Measurements from ENCODE around the gene PXDN. TPM values are rescaled to one million over a fixed set of nuclear protein-coding genes. Genes with fewer than 3 reads are reported as not detected.

The PXDN gene
- total RNA-seq, 6 experiments from 2014 or later: 283 to 403 (median 323) TPM

- no peak for TF ChIP-seq CTCF (IDR thresholded peaks at IDR 0.05)
- no peaks in the 10 kb centered on the region for H3K36me3 Mint-ChIP-seq (ENCODE audit: low read depth)
- H3K9me3 Mint-ChIP-seq: no peaks in the 10 kb centered on the region
- H3K4me3 Mint-ChIP-seq: peak overlapping the region; percentile 14; the same call in 1 of the 2 replicates
- H3K4me1 Mint-ChIP-seq (ENCODE audit: low read depth): peaks cover 28% of the 10 kb centered on the region
- DNase-seq: no peak
- H3K27ac Mint-ChIP-seq: peak overlapping the region; percentile 57; the same call in 1 of the 2 replicates
- H3K27me3 Mint-ChIP-seq (ENCODE audit: insufficient read depth): peaks cover 3% of the 10 kb centered on the region
Measured at GRCh38 chr2:1772471-1773267, 28.4 kb upstream of the PXDN start.

GRCh38 chr2:1771626-1772280, 27.4 kb upstream of the PXDN start:
- H3K4me1 Mint-ChIP-seq (ENCODE audit: low read depth): peaks cover 27% of the 10 kb centered on the region
- no peak for DNase-seq
- peak overlapping the region; percentile 18; the same call in 1 of the 2 replicates for H3K27ac Mint-ChIP-seq
- no peak for TF ChIP-seq CTCF (IDR thresholded peaks at IDR 0.05)
- no peak overlapping the region for H3K4me3 Mint-ChIP-seq
- no peaks in the 10 kb centered on the region for H3K36me3 Mint-ChIP-seq (ENCODE audit: low read depth)
- no peaks in the 10 kb centered on the region for H3K9me3 Mint-ChIP-seq
- peaks cover 1% of the 10 kb centered on the region; the same call in 1 of the 2 replicates for H3K27me3 Mint-ChIP-seq (ENCODE audit: insufficient read depth)

- Mint-ChIP-seq H3K27ac (no peak overlapping the region), H3K9me3 (no peaks in the 10 kb centered on the region), H3K27me3 (ENCODE audit: insufficient read depth) (peaks cover 5% of the 10 kb centered on the region; the same call in 1 of the 2 replicates), H3K36me3 (ENCODE audit: low read depth) (no peaks in the 10 kb centered on the region), H3K4me1 (ENCODE audit: low read depth) (peaks cover 27% of the 10 kb centered on the region), H3K4me3 (no peak overlapping the region)
- TF ChIP-seq CTCF (IDR thresholded peaks at IDR 0.05): no peak
- DNase-seq: no peak
Measured at GRCh38 chr2:1770566-1771380, 26.5 kb upstream of the PXDN start.

GRCh38 chr2:1769703-1770422, 25.5 kb upstream of the PXDN start:
- Mint-ChIP-seq H3K27ac (no peak overlapping the region), H3K4me3 (no peak overlapping the region), H3K4me1 (ENCODE audit: low read depth) (peaks cover 27% of the 10 kb centered on the region), H3K9me3 (no peaks in the 10 kb centered on the region), H3K27me3 (ENCODE audit: insufficient read depth) (peaks cover 9% of the 10 kb centered on the region; the same call in 1 of the 2 replicates), H3K36me3 (ENCODE audit: low read depth) (no peaks in the 10 kb centered on the region; the same call in 1 of the 2 replicates)
- TF ChIP-seq CTCF (IDR thresholded peaks at IDR 0.05): peak; percentile 92
- peak; percentile 13 for DNase-seq

Data from HFFc6 (cell line).